K562 (cell line): ENCODE data around the gene MXRA7. TPM values are rescaled to one million over a fixed set of nuclear protein-coding genes. Genes with fewer than 3 reads are reported as not detected.

Experiments
- ATF6 ChIP-seq: sonication (generic); formaldehyde crosslinking; IDR thresholded peaks from 2 replicates; pipeline ENCODE4 v1.4.0; 2020; ENCODE audit warnings: mild to moderate bottlenecking, missing genetic modification reagents
- BCL6 ChIP-seq: fragments of 250-450 bp; sonication (Bioruptor Pico); IDR thresholded peaks from 2 replicates; pipeline ENCODE4 v1.4.0; 2020
- CBFA2T3 ChIP-seq: fragments of 450-650 bp; IDR thresholded peaks from 2 replicates; pipeline ENCODE4 v1.6.1; 2017
- HNRNPK ChIP-seq: fragments of 200-400 bp; formaldehyde crosslinking; IDR thresholded peaks from one replicate; pipeline ENCODE4 v1.6.1; 2018; ENCODE audit warnings: mild to moderate bottlenecking, low read depth, low read length; ENCODE audit not compliant: poor library complexity, severe bottlenecking
- MBD2 ChIP-seq: sonication (generic); IDR thresholded peaks from 2 replicates; pipeline ENCODE4 v1.6.1; 2016; ENCODE audit warnings: low read depth, borderline replicate concordance
- MTA1 ChIP-seq: fragments of 450-650 bp; IDR thresholded peaks from 2 replicates; pipeline ENCODE4 v1.6.1; 2017; ENCODE audit warnings: borderline replicate concordance
- NFATC3 ChIP-seq: fragments of 450-650 bp; IDR thresholded peaks from 2 replicates; pipeline ENCODE4 v1.6.1; 2017; ENCODE audit warnings: mild to moderate bottlenecking
- PHB ChIP-seq: fragments of 250-450 bp; sonication (Bioruptor Pico); IDR thresholded peaks from 2 replicates; pipeline ENCODE4 v1.5.0; 2021
- POLR2H ChIP-seq: IDR thresholded peaks from 2 replicates; pipeline ENCODE4 v1.6.1; 2016; ENCODE audit warnings: missing genetic modification characterization, low read depth, mild to moderate bottlenecking, control low read depth, missing compliant biosample characterization, moderate library complexity
- RBM34 ChIP-seq: fragments of 200-400 bp; formaldehyde crosslinking; IDR thresholded peaks from 2 replicates; pipeline ENCODE4 v1.6.1; 2018; ENCODE audit warnings: low read length, borderline replicate concordance; ENCODE audit not compliant: insufficient read depth
- TOE1 ChIP-seq, 2 experiments: fragments of 450-650 bp in 1 of 2; sonication (generic) in 1 of 2; formaldehyde crosslinking in 1 of 2; IDR thresholded peaks; 2 replicates each; pipeline versions ENCODE4 v1.7.1 to v1.8.0; 2016 to 2022; ENCODE audit warnings: borderline replicate concordance in 2 of 2, mild to moderate bottlenecking in 2 of 2, antibody characterized with exemption in 1 of 2, inconsistent platforms in 1 of 2, low read depth in 1 of 2, missing genetic modification reagents in 1 of 2, moderate library complexity in 1 of 2
- ZKSCAN3 ChIP-seq: fragments of 250-450 bp; sonication (Bioruptor Pico); IDR thresholded peaks from 2 replicates; pipeline ENCODE4 v1.4.0; 2020
- ZMIZ1 ChIP-seq, 2 experiments: fragments of 150-350 bp in 1 of 2; IDR thresholded peaks; 2 replicates each; pipeline ENCODE4 v1.6.1; 2012 to 2016; ENCODE audit warnings: low read depth in 2 of 2, low read length in 2 of 2, mild to moderate bottlenecking in 1 of 2, moderate library complexity in 1 of 2
- ZNF217 ChIP-seq: sonication (generic); formaldehyde crosslinking; IDR thresholded peaks from 2 replicates; pipeline ENCODE4 v1.8.0; 2022; ENCODE audit warnings: mild to moderate bottlenecking, missing genetic modification reagents
- ZSCAN32 ChIP-seq: fragments of 450-650 bp; formaldehyde crosslinking; IDR thresholded peaks from 2 replicates; pipeline ENCODE4 v1.4.0; 2020; ENCODE audit warnings: mild to moderate bottlenecking, moderate library complexity
- polyA plus RNA-seq, 8 experiments: library from polyadenylated mRNA; depleted of rRNA in 4 of 8; stranded (reverse) in 5 of 8; unstranded in 3 of 8; fragments of >200 nt; fragmentation: Nextera tagmentation in 2 of 8; fragmentation: Illumina TruSeq in 1 of 8; extraction: Ambion mirVana in 2 of 8; extraction: Trizol in 1 of 8; gene quantifications; 2 replicates each; pipeline versions ENCODE4 v1.2.1 to v1.2.3, GENCODE V29; 2011 to 2014; ENCODE audit warnings: inconsistent platforms in 1 of 8, missing spikeins in 1 of 8
- total RNA-seq, 7 experiments: library from RNA; depleted of rRNA in 6 of 7; stranded (reverse); fragments of >200 nt in 6 of 7; fragmentation: Illumina TruSeq in 2 of 7; extraction: Trizol in 2 of 7; gene quantifications; 2 replicates each; pipeline versions ENCODE4 v1.2.1 to v1.2.3, GENCODE V29; 2011 to 2021; ENCODE audit warnings: low replicate concordance in 1 of 7
- TF ChIP-seq, protein P1 (sequence below): IDR thresholded peaks from 3 replicates; pipeline ENCODE4 v1.6.1; 2011; ENCODE audit warnings: borderline replicate concordance, mild to moderate bottlenecking; ENCODE audit not compliant: insufficient read length, insufficient read depth
- TF ChIP-seq, protein P2 (sequence below): fragments of 250-450 bp; sonication (Bioruptor Pico); IDR thresholded peaks from 2 replicates; pipeline ENCODE4 v1.5.0; 2021
- TF ChIP-seq, protein P3 (sequence below): sonication (generic); formaldehyde crosslinking; IDR thresholded peaks from 2 replicates; pipeline ENCODE4 v1.8.1; 2022; ENCODE audit warnings: missing genetic modification reagents

The MXRA7 gene
- total and polyA plus RNA-seq, 9 of the 15 experiments (the other 6 are each of a cell fraction or from before 2014, with no cell fraction given): 2.6 to 38.4 (median 14.3) TPM

DNA sequence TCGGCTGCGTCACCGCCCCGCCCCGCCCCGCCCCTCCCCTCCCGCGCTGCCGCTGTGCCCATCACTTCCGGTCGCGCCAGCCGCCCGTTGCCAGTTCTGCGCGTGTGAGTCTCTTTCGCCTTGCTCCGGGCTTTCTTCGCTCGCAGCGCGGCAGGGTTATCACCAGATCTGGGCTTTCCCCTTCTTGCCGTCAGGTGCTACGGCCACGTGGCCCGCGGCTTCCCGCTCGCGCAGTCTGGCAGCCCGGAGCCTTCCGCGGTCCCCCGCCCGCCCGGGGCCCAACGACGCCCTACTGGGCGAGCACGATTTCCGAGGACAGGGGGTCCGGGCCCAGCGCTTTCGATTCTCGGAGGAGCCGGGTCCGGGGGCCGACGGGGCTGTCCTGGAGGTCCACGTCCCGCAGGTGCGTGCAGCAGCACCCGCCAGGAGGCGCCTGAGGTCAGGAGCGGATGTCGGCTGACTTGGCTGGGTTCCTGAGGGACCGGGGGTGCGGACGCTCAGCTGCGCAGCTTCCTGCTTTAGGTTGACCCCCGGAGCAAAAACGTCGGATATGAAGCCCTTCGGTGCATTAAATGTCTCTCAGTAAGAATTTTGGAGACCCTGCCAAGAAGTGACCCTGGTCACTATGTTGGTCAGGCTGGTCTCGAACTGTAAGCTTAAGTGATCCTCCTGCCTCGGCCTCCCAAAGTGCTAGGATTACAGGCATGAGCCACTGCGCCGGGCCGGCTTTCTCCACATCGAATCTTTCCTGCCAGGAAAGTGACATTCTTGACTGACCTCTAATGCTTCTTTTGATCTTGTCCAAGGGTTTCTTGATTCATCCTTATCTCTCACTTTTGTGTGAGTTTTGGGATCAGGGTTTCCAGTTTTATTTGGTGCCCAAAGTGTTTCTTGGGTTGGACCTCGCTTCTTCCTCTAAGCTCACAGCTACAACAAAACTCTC lies 16.3 kb upstream of the MXRA7 start, which contains the start of gene METTL23 (continued):
- TF ChIP-seq, protein P1, sequence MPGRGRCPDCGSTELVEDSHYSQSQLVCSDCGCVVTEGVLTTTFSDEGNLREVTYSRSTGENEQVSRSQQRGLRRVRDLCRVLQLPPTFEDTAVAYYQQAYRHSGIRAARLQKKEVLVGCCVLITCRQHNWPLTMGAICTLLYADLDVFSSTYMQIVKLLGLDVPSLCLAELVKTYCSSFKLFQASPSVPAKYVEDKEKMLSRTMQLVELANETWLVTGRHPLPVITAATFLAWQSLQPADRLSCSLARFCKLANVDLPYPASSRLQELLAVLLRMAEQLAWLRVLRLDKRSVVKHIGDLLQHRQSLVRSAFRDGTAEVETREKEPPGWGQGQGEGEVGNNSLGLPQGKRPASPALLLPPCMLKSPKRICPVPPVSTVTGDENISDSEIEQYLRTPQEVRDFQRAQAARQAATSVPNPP: no peak
- TF ChIP-seq, protein P2, sequence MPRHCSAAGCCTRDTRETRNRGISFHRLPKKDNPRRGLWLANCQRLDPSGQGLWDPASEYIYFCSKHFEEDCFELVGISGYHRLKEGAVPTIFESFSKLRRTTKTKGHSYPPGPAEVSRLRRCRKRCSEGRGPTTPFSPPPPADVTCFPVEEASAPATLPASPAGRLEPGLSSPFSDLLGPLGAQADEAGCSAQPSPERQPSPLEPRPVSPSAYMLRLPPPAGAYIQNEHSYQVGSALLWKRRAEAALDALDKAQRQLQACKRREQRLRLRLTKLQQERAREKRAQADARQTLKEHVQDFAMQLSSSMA (CRISPR knock-in tag): no peak
- TF ChIP-seq POLR2H (tag) (peak; percentile 25), ZNF217 (no peak), ZKSCAN3 (CRISPR knock-in tag) (no peak), RBM34 (no peak), ZMIZ1 (IDR thresholded peaks at IDR 0.05; ENCODE audit: low read depth in 2 of 2, low read length in 2 of 2) (no peak), CBFA2T3 (no peak), BCL6 (CRISPR knock-in tag) (no peak), ATF6 (CRISPR knock-in tag) (peak; percentile 91), PHB (no peak), MBD2 (no peak; the same call in 1 of the 2 replicates), MTA1 (no peak), NFATC3 (no peak), HNRNPK (no peak), TOE1 (IDR thresholded peaks at IDR 0.05; ENCODE audit: borderline replicate concordance) (peak; percentile 73; the same call in 1 of the 2 replicates), TOE1 (CRISPR knock-in tag; IDR thresholded peaks at IDR 0.05; ENCODE audit: borderline replicate concordance, low read depth) (no peak), ZSCAN32 (CRISPR knock-in tag) (no peak)
- TF ChIP-seq, protein P3, sequence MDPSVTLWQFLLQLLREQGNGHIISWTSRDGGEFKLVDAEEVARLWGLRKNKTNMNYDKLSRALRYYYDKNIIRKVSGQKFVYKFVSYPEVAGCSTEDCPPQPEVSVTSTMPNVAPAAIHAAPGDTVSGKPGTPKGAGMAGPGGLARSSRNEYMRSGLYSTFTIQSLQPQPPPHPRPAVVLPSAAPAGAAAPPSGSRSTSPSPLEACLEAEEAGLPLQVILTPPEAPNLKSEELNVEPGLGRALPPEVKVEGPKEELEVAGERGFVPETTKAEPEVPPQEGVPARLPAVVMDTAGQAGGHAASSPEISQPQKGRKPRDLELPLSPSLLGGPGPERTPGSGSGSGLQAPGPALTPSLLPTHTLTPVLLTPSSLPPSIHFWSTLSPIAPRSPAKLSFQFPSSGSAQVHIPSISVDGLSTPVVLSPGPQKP (CRISPR knock-in tag): 0 out of 2 replicates have a peak, but pooled peaks have one; percentile 72
